ENCODE data around the gene RAB20. TPM values are rescaled to one million over a fixed set of nuclear protein-coding genes. Genes with fewer than 3 reads are reported as not detected.

Gene RAB20
- total RNA-seq, 1 experiment from 2014 or later: 14.3 TPM

DNA sequence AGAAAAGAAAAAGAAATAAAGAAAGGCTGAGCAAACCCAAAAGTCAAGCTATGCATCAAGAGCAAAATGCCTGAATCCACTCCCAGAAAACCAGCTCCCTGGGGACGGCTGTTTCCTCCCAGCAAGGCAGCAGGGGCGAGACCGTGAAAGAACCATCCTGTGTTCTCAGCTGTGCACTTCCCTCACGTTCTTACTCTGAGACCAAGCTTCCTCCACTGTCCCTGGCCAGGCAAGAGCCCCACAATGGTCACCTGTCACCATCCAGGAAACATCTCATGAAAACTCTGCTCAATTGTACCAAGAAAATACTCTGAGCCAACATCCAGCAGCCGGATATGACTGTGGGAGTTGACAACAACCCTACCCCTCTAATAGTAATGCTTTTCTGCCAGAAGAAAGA lies 22.9 kb downstream of the RAB20 start (continued):
- TF ChIP-seq GRHL2 (CRISPR knock-in tag; IDR thresholded peaks at IDR 0.05; ENCODE audit: insufficient replicate concordance, severe bottlenecking): no peak
- no peak for TF ChIP-seq TCF7 (CRISPR knock-in tag; IDR thresholded peaks at IDR 0.05; ENCODE audit: low read depth)
- no peak for TF ChIP-seq NFYB (CRISPR knock-in tag; conservative IDR thresholded peaks at IDR 0.05; ENCODE audit: low read depth)
- TF ChIP-seq, protein P1, sequence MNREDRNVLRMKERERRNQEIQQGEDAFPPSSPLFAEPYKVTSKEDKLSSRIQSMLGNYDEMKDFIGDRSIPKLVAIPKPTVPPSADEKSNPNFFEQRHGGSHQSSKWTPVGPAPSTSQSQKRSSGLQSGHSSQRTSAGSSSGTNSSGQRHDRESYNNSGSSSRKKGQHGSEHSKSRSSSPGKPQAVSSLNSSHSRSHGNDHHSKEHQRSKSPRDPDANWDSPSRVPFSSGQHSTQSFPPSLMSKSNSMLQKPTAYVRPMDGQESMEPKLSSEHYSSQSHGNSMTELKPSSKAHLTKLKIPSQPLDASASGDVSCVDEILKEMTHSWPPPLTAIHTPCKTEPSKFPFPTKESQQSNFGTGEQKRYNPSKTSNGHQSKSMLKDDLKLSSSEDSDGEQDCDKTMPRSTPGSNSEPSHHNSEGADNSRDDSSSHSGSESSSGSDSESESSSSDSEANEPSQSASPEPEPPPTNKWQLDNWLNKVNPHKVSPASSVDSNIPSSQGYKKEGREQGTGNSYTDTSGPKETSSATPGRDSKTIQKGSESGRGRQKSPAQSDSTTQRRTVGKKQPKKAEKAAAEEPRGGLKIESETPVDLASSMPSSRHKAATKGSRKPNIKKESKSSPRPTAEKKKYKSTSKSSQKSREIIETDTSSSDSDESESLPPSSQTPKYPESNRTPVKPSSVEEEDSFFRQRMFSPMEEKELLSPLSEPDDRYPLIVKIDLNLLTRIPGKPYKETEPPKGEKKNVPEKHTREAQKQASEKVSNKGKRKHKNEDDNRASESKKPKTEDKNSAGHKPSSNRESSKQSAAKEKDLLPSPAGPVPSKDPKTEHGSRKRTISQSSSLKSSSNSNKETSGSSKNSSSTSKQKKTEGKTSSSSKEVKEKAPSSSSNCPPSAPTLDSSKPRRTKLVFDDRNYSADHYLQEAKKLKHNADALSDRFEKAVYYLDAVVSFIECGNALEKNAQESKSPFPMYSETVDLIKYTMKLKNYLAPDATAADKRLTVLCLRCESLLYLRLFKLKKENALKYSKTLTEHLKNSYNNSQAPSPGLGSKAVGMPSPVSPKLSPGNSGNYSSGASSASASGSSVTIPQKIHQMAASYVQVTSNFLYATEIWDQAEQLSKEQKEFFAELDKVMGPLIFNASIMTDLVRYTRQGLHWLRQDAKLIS (CRISPR knock-in tag; IDR thresholded peaks at IDR 0.05; ENCODE audit: borderline replicate concordance): no peak
- TF ChIP-seq MXD4 (CRISPR knock-in tag; IDR thresholded peaks at IDR 0.05; ENCODE audit: borderline replicate concordance): no peak
- TF ChIP-seq ZNF416 (CRISPR knock-in tag; IDR thresholded peaks at IDR 0.05): no peak
- TF ChIP-seq GTF2I (CRISPR knock-in tag; conservative IDR thresholded peaks at IDR 0.05): no peak

DNA sequence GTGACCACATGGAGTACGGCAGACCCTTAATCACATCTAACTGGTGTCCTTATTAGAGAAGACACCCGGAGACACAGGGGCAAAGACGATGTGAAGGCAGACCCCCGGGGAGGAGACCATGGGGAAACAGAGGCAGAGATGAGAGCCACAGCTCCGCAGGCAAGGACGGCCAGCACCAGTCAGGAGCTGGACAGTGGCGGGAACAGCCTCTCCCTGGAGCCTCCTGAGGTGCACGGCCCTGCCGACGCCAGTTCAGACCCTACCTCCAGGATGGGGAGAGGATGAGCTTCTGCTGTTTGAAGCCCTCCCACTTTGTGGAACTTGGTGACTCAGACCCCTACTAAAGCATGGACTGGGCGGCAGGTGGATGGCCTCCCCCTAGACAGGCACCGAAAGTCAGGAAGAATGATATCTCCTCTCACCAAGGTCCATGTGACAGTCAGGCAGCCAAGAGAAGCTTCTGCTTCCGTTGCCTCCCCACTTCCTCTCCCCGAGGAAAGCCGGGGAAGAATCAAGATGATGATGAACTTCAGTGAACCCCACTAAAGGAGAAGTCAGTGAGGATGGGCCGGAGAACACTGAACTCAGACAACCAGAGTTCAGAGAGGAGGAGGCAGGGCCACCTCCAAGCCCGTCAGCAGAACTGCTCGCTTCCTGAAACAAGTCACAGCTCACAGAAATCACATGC lies 25.4 kb downstream of the RAB20 start:
- Mint-ChIP-seq H3K4me1 (peaks cover 17% of the 10 kb centered on the region), H3K9me3 (no peaks in the 10 kb centered on the region), H3K4me3 (no peak overlapping the region), H3K27ac (0 out of 2 replicates have a peak overlapping the region, but pooled peaks have one; percentile 27), H3K27me3 (ENCODE audit: low read depth) (no peaks in the 10 kb centered on the region), H3K36me3 (no peaks in the 10 kb centered on the region)
- TF ChIP-seq TEAD1 (CRISPR knock-in tag; IDR thresholded peaks at IDR 0.05) (no peak), ZNF416 (CRISPR knock-in tag; IDR thresholded peaks at IDR 0.05) (no peak)
- ChIA-PET POLR2A (interaction anchor here (1.7 kb wide), 1 partner anchor 25 kb away, joined by 4 read pairs; the partner anchor contains the start of gene RAB20), CTCF (interaction anchor here (0.6 to 1.0 kb wide), 4 partner anchors 11 to 157 kb away, joined by 3 to 4 read pairs (median 4); no protein-coding TSS in a partner anchor)
- ATAC-seq (no peak), DNase-seq (ENCODE audit: low spot score) (no peak)

DNA sequence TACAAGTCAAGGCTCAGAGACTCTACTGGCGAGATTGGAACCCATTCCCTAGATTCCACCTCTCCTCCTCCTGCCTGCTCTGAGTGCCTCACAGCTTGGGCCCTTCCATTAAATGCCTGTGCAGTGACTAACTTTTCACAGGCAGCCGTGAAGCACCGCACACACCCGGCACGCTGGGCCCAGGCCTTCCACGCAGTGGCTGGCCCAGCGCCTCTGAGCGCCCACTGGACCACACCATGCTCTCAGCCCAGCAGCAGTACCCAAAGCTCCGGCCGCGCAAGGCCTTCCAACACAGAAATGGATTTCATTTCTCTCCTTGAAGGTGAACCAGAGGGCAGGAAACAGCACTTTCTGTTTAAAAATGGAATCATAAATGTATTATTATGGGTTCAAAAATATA lies 26.0 kb downstream of the RAB20 start:
- H3K4me3 Mint-ChIP-seq: no peak overlapping the region
- H3K36me3 Mint-ChIP-seq: no peaks in the 10 kb centered on the region
- peaks cover 22% of the 10 kb centered on the region for H3K4me1 Mint-ChIP-seq
- H3K9me3 Mint-ChIP-seq: no peaks in the 10 kb centered on the region
- H3K27ac Mint-ChIP-seq: no peak overlapping the region
- DNase-seq (ENCODE audit: low spot score): no peak
- CTCF ChIA-PET: no interaction called here
- H3K27me3 Mint-ChIP-seq (ENCODE audit: low read depth): no peaks in the 10 kb centered on the region
- ATAC-seq: no peak
- POLR2A ChIA-PET: no interaction called here
- TF ChIP-seq HMGA2 (CRISPR knock-in tag; IDR thresholded peaks at IDR 0.05) (no peak), RORB (CRISPR knock-in tag; IDR thresholded peaks at IDR 0.05) (no peak), CREB1 (CRISPR knock-in tag; IDR thresholded peaks at IDR 0.05) (no peak), ATF1 (CRISPR knock-in tag; IDR thresholded peaks at IDR 0.05) (no peak), EMX1 (CRISPR knock-in tag; IDR thresholded peaks at IDR 0.05) (no peak), NFATC4 (CRISPR knock-in tag; IDR thresholded peaks at IDR 0.05) (no peak), TEAD1 (CRISPR knock-in tag; IDR thresholded peaks at IDR 0.05) (no peak), CREM (CRISPR knock-in tag; IDR thresholded peaks at IDR 0.05) (no peak), NFE2L1 (CRISPR knock-in tag; IDR thresholded peaks at IDR 0.05) (no peak)
- TF ChIP-seq, protein P2, sequence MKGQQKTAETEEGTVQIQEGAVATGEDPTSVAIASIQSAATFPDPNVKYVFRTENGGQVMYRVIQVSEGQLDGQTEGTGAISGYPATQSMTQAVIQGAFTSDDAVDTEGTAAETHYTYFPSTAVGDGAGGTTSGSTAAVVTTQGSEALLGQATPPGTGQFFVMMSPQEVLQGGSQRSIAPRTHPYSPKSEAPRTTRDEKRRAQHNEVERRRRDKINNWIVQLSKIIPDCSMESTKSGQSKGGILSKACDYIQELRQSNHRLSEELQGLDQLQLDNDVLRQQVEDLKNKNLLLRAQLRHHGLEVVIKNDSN (CRISPR knock-in tag; IDR thresholded peaks at IDR 0.05): no peak
- TF ChIP-seq, protein P3, sequence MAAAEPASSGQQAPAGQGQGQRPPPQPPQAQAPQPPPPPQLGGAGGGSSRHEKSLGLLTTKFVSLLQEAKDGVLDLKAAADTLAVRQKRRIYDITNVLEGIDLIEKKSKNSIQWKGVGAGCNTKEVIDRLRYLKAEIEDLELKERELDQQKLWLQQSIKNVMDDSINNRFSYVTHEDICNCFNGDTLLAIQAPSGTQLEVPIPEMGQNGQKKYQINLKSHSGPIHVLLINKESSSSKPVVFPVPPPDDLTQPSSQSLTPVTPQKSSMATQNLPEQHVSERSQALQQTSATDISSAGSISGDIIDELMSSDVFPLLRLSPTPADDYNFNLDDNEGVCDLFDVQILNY (CRISPR knock-in tag; IDR thresholded peaks at IDR 0.05): no peak
- TF ChIP-seq, protein P4, sequence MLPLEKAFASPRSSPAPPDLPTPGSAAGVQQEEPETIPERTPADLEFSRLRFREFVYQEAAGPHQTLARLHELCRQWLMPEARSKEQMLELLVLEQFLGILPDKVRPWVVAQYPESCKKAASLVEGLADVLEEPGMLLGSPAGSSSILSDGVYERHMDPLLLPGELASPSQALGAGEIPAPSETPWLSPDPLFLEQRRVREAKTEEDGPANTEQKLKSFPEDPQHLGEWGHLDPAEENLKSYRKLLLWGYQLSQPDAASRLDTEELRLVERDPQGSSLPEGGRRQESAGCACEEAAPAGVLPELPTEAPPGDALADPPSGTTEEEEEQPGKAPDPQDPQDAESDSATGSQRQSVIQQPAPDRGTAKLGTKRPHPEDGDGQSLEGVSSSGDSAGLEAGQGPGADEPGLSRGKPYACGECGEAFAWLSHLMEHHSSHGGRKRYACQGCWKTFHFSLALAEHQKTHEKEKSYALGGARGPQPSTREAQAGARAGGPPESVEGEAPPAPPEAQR (CRISPR knock-in tag; IDR thresholded peaks at IDR 0.05): no peak
- TF ChIP-seq, protein P5, sequence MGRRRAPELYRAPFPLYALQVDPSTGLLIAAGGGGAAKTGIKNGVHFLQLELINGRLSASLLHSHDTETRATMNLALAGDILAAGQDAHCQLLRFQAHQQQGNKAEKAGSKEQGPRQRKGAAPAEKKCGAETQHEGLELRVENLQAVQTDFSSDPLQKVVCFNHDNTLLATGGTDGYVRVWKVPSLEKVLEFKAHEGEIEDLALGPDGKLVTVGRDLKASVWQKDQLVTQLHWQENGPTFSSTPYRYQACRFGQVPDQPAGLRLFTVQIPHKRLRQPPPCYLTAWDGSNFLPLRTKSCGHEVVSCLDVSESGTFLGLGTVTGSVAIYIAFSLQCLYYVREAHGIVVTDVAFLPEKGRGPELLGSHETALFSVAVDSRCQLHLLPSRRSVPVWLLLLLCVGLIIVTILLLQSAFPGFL (CRISPR knock-in tag; IDR thresholded peaks at IDR 0.05; ENCODE audit: borderline replicate concordance): no peak
